ENCODE data around the gene KDM1B.

KDM1B gene

DNA sequence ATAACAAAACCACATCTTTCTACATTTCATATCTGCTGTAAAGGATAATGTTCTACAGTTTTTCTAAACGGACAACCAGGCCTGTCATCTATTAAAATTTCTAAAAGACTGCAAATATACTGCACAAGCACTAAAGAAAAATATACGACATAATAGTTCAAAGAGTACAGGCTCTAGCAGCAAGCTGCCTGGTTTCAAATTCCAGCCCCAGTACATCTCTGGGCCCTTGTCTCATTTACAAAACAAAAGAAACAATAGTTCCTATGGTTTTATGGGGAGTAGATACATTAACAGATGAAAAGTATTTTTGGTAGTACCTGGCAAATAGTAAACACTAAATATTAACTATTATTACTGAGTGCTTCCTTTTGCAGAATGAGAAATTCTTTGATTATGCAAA, 85.0 kb downstream of the KDM1B start:
- DNase-seq: no peak

- DNase-seq: no peak
Measured at GRCh38 chr6:18241208-18242038, 86.2 kb downstream of the KDM1B start.

DNA sequence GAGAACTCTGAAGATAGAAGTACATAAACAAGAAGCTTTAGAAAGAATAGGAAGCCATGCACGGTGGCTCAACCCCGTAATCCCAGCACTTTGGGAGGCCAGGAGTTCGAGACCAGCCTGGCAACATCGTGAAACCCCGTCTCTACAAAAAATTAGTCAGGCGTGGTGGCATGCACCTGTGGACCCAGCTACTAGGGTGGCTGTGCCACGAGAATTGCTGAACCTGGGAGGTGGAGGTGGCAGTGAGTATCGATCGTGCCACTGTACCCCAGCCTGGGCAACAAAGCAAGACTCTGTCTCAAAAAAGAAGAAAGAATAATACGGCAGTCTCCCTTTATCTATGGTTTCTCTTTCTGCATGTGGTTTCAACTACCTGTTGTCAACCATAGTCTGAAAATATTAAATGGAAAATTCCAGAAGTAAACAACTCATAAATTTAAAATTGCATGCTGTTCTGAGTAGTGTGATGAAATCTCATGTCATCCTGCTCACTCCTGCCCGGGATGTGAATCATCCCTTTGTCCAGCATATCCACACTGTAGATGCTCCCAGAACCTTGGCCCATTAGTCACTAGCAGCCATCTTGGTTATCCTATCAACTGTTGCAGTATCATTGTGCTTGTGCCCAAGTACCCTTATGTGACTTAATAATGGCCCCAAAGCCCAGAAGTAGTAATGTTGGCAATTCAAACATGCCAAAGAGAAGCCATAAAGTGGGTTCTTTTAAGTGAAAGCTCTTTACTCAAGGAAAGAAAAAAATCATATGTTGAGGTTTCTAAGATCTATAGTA, 87.0 kb downstream of the KDM1B start:
- DNase-seq: no peak

DNA sequence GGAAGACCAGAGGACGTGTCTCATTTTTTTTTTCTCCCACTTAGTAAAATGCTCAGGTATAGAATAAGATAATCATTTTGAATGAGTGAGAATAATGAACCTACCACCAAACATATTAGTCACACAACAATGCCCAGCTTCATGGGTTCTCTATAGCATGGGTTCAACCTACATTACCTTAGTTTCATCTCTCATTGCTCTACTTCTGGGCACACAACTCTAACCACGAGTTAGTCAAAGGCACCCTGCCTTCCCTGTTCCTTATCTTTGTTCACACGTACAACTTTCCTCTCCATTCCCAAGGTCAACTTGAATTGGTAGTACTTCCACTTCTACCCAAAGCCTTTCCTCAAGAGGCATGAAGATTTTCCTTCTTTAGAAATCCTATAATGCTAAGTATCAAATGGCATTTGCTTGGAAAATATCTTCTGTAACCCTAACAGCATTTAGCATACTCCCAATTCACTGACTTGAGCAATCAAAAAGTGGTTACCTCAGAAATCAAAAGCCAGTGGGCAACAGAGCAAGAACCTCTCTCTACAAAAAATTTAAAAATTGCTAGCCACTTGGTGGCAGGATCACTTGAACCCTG, 88.2 kb downstream of the KDM1B start:
- DNase-seq: no peak

- DNase-seq: no peak
Measured at GRCh38 chr6:18244251-18244650, 89.0 kb downstream of the KDM1B start.

DNA sequence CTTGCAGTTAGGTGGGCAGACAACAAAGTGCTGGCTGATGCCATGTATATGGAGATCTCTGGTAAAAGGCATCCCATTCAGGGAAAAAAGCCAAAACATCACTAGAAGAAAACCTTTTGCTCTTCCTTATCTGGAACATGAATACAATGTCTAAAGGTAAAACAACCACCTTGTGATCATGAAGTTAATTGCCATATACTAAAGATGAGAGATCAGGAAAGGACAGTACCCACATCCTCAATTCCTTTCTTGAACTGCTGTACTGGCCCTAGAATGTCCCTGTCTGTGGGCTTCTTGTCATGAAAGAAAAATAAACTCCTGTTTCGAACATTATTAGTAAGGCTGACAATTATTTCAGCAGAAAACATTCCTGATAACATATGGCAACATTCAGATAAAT, 89.9 kb downstream of the KDM1B start:
- DNase-seq: no peak

- DNase-seq: no peak
Measured at GRCh38 chr6:18245642-18246041, 90.4 kb downstream of the KDM1B start.

- no peak for DNase-seq
Measured at GRCh38 chr6:18246205-18246604, 91.0 kb downstream of the KDM1B start.

DNA sequence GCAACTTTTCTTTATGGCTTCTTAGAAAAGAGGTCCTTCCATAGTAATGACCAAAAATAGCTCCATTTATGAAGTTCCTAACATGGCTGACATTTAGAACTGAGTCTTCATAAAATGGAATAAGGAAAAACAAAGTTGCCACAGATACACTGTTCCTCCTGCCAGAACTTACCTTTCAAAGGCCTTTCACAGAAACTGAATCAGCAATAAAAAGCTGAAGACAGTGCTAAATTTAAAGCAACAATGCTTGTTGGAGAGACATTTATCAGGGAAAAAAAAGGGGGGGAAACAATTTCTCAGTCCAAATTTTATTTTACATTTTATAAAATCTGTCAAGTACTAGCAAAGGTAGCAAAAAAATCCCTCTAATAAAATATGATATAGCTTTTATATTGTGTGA, 91.8 kb downstream of the KDM1B start:
- DNase-seq: no peak

GRCh38 chr6:18248698-18249097, 93.5 kb downstream of the KDM1B start:
- no peak for DNase-seq

GRCh38 chr6:18249271-18249670, 94.0 kb downstream of the KDM1B start:
- no peak for DNase-seq

- DNase-seq: no peak
Measured at GRCh38 chr6:18253635-18254034, 98.4 kb downstream of the KDM1B start.

DNA sequence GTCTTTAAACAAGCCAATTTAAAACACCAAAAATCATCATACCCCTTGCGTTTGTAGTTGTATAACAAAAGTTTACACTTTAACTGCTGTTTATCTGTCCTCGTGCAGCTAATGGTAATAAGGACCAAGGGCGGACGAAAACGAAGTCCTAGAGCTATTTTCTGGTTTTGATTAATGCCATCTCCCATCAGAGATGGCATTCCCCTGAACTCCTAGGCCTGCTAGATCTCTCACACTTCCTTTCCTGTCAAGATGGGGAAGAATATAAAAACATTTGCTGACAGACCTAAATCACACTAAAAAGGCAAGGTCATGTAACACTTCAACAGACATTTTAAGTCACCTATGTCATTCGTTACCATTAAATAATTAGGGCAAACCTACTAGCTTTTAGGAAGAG, 99.6 kb downstream of the KDM1B start:
- DNase-seq: no peak

DNA sequence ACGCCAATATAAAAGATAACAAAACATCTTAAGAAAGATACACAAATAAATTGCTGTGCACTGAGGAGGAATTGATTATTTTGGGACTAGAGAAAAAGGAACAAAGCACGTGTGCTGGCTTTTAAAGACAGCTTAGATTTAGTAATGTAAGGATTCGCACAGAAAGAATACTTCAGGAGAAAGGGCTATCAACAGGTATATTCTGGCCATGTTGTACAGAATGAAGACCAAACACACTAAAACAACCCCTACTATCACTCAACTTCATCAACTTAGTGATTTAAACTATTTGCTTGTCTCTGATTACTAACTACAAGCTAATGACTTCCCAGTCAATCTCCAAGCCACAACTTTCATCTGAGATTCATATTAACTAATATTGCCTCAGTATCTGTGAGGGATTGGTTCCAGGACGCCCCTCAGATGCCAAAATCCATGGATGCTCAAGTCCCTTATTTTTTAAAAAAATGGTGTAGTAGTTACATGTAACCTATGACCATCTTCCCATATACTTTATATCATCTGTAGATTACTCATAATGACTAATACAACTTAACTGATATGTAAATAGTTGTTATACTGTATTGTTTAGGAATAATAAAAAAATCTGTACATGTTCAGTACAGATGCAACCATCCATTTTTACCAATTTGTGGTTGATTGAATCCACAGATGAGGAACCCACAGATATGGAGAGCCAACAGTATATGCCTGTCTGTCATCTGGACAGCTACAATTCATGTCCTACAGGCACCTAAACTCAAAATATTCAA, 104.6 kb downstream of the KDM1B start:
- no peak for DNase-seq

DNA sequence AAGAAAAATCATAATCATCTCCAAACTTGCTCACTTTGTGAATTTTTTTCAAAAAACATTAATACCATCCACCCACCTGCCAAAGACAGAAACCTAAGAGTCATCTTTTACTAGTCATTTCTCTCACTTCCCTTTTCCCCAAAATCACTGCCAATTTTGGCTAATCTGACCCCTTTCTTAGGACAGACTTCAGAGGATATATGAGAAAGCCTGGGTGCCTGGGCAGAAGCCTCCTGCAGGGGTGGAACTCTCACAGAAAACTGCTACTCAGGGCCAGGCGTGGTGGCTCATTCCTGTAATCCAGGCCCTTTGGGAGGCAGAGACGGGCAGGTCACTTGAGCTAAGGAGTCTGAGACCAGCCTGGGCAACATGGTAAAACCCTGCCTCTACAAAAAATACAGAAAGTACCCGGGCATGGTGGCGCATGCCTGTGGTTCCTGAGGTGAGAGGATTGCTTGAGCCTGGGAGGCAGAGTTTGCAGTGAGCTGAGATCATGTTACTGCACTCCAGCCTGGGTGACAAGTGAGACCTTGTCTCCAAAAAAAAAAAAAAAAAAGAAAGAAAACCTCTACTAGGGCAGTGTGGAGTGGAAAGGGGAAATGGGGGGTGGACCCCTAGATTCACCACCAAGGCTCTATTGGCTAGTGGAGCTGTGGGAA, 105.4 kb downstream of the KDM1B start:
- DNase-seq: peak; percentile 65

DNA sequence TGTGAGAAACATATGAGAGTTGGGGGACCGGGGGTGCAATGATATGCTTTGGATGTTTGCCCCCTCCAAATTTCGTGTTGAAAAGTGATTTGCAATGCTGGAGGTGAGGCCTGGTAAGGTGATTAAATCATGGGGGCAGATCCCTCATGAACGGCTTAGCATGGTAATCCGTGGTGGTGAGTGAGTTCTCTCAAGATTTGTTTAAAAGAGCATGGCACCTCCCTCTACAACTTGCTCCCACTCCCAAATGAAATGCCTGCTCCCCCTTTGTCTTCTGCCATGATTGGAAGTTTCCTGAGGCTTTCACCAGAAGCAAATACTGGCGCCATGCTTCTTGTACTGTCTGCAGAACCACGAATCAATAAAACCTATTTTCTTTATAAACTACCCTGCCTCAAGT, 106.7 kb downstream of the KDM1B start:
- DNase-seq: no peak

DNA sequence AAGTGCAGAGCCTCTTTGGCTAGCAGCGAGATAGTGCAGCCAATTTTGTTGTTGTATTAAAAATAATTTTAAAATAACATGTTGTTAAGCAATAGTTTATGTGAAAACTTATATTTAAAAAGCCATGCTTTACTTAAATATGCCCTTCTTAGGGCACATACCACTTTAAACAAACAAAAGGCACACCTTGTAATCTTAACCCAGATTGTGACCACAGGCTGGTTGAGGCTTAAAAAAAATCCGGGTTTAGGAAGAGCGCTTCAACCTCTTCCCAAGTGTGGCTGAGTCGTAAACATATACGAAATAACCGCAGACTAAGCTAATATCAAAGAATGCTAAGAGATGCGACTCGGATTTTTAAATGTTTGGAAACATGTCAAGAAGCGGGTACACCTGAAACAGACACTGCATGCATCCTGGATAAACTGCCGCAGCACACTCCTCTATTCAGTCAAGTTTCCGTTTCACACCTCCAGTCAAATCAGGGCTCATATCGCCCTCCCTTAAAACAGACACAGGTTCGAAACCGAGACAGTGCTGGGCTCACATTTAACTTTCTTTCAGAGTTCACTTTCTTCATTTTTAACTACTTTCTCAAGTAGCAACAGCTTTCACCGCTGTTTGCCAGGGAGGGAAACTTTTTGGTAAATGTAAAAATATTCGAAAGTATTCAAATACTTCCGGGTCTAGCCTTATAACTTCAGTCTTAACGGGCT, 107.6 kb downstream of the KDM1B start:
- DNase-seq: peak; percentile 77

GRCh38 chr6:18263418-18264218, 108.4 kb downstream of the KDM1B start:
- peak; percentile 77 for DNase-seq

DNA sequence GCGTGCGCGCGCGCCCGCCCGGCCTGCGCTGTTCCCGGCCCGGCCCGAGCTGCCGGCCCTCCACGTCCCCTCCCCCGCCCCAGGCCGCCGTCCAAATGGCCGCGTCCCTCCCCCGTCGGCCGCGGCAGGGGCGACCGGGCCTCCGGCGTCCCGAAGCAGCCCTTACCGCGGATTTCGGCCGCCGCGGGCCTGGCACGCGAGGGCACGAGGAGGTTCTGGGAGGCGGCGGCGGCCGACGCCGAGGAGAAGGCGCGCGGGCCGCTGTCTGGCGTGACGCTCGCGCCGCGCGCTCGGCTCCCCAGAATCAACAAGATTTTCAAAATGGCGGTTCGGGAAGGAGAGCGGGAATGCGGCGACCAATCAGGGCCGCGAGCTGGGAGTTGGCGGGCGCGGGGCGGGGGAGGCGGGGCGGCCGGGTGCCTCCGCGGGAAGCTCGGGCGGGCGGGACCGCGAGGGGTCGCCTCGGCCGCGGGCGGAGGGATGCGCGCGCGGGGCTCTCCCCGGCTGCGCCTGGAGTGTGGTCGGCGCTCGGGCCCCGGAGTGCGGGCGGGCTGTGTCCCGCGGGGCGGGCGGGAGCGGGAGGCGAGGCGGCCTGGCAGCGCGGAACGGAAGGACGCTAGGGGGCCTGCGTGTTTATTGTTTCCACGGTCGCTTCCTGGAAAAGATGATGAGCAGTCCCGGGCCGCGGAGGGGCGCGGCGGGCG, 109.1 kb downstream of the KDM1B start, which contains the start of gene DEK:
TSS of gene DEK (minus strand) at position 312 of the 704 bp plus-strand sequence. CDS start 543 bp downstream, outside the sequence.
- DNase-seq: peak; percentile 94

- no peak for DNase-seq
Measured at GRCh38 chr6:18264923-18265377, 109.7 kb downstream of the KDM1B start.

Measured in activated effector memory CD4-positive, alpha-beta T cell treated with anti-CD3 and anti-CD28 coated beads, Interleukin-2, amount 50 U/mL, for 16 hours (primary cell).